ENCODE measurements around the gene PYDC1. TPM values are rescaled to one million over a fixed set of nuclear protein-coding genes. Genes with fewer than 3 reads are reported as not detected.
A peak's percentile ranks its signal among the peaks of the same experiment; 100 is the strongest.

PYDC1 gene
- total RNA-seq, 2 experiments from 2014 or later, result not detected

DNA sequence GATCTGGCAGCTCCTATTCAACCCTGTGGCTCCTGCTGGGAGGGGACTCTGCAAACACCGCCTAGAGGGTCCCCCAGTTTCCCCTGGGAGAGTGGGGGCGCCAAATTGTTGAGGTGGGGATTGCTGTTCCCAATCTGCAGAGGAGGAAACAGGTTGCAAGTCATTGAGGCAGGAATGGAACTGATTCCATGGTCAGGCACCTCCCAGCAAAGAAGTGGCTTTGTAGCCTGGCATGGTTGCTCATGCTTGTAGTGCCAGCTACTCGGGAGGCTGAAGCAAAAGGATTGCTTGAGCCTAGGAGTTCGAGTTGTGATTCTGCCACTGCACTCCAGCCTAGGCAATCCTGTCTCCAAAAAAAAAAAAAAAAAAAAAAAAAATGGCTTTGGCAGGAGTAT is 198 bp upstream of the PYDC1 start:
- ChIA-PET CTCF (interaction anchor here (0.8 to 1.2 kb wide), 3 partner anchors 74 to 165 kb away, joined by 3 to 5 read pairs (median 4); no protein-coding TSS in a partner anchor), POLR2A (no interaction called here)
- intact Hi-C loops (cut with micrococcal nuclease), result loop anchor here (5.0 kb wide), 1 partner anchor 50 kb away; no protein-coding TSS in a partner anchor
- Mint-ChIP-seq H3K4me3 (no peak overlapping the region), H3K4me1 (ENCODE audit: low read depth) (peaks cover 15% of the 10 kb centered on the region), H3K27me3 (peaks cover 50% of the 10 kb centered on the region), H3K36me3 (no peaks in the 10 kb centered on the region), H3K27ac (no peak overlapping the region), H3K9me3 (no peaks in the 10 kb centered on the region)
- no peak for DNase-seq

DNA sequence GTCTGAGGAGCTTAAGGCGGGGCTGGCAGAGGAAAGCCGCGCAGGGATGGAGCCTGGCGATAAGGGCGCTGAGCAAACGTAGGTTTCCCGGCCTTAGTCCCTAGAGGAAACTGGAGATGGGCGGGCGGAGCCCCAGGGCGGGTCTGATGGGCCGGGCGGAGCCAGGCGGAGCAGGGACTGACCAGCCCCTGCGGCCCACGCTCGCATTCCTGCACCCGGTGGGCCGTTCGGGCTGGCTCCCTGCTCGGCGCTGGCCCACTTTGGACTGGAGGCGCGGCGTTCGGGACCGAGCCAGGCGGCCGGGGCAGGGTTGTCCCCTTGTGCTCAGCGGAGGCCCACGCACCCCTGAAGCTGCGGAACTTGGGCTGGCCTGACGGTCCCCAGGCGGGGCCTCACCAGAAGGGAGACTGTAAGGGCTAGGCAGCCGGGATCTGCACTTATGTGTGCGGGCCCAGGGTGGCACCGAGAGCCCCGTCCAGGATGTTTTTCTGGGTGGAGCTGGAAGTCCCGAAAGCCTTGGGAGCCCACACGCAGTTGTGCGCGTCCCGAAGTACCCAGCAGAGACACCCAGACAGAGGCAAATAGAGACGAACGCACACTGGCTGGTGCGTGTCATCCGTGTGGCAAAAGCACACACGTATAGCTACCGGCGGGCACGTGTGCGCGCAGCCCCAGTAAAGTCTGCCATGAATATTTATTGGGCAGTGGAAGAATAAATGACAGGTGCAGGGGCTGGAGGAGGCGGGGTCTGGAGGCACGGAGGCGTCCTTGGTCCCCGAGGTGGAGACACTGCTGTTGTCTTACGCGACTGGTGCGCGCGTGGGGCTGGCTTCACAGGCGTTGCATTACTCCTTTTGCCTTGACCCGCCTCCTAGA is 1.4 kb downstream of the PYDC1 start:
- peak; percentile 32 for DNase-seq
- no peaks in the 10 kb centered on the region for H3K9me3 Mint-ChIP-seq
- H3K27me3 Mint-ChIP-seq, result peaks cover 44% of the 10 kb centered on the region
- H3K4me3 Mint-ChIP-seq, result peak overlapping the region; percentile 46
- no peaks in the 10 kb centered on the region for H3K36me3 Mint-ChIP-seq
- intact Hi-C loops (cut with micrococcal nuclease), result loop anchor here (5.0 kb wide), 1 partner anchor 52 kb away; no protein-coding TSS in a partner anchor
- POLR2A ChIA-PET, result interaction anchor here (1.2 kb wide), 1 partner anchor 36 kb away, joined by 3 read pairs; the partner anchor contains the start of gene FUS
- peaks cover 21% of the 10 kb centered on the region for H3K4me1 Mint-ChIP-seq (ENCODE audit: low read depth)
- H3K27ac Mint-ChIP-seq, result no peak overlapping the region
- CTCF ChIA-PET, result interaction anchor here (0.6 to 0.9 kb wide), 2 partner anchors 167 to 185 kb away, joined by 3 to 6 read pairs; no protein-coding TSS in a partner anchor

DNA sequence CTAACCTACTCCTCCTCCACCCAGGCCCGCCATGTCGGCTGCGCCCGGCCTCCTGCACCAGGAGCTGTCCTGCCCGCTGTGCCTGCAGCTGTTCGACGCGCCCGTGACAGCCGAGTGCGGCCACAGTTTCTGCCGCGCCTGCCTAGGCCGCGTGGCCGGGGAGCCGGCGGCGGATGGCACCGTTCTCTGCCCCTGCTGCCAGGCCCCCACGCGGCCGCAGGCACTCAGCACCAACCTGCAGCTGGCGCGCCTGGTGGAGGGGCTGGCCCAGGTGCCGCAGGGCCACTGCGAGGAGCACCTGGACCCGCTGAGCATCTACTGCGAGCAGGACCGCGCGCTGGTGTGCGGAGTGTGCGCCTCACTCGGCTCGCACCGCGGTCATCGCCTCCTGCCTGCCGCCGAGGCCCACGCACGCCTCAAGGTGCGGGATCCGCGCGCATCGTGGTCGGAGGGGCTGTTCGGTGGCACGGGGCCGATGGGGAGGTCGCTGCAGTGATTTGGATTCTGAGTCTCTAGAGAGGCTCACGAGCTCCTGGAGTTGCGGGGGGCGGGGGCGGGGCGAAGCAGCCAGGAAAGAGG is 2.1 kb downstream of the PYDC1 start:
- Mint-ChIP-seq H3K9me3 (no peaks in the 10 kb centered on the region), H3K36me3 (no peaks in the 10 kb centered on the region), H3K27me3 (peaks cover 44% of the 10 kb centered on the region), H3K4me1 (ENCODE audit: low read depth) (peaks cover 21% of the 10 kb centered on the region), H3K4me3 (peak overlapping the region; percentile 32), H3K27ac (no peak overlapping the region)
- ChIA-PET POLR2A (interaction anchor here (2.1 kb wide), 1 partner anchor 35 kb away, joined by 10 read pairs; the partner anchor contains the start of gene FUS), CTCF (interaction anchor here (0.6 kb wide), 1 partner anchor 185 kb away, joined by 3 read pairs; no protein-coding TSS in a partner anchor)
- DNase-seq, result no peak
- intact Hi-C loops (cut with micrococcal nuclease), result loop anchor here (5.0 kb wide), 1 partner anchor 53 kb away; no protein-coding TSS in a partner anchor

DNA sequence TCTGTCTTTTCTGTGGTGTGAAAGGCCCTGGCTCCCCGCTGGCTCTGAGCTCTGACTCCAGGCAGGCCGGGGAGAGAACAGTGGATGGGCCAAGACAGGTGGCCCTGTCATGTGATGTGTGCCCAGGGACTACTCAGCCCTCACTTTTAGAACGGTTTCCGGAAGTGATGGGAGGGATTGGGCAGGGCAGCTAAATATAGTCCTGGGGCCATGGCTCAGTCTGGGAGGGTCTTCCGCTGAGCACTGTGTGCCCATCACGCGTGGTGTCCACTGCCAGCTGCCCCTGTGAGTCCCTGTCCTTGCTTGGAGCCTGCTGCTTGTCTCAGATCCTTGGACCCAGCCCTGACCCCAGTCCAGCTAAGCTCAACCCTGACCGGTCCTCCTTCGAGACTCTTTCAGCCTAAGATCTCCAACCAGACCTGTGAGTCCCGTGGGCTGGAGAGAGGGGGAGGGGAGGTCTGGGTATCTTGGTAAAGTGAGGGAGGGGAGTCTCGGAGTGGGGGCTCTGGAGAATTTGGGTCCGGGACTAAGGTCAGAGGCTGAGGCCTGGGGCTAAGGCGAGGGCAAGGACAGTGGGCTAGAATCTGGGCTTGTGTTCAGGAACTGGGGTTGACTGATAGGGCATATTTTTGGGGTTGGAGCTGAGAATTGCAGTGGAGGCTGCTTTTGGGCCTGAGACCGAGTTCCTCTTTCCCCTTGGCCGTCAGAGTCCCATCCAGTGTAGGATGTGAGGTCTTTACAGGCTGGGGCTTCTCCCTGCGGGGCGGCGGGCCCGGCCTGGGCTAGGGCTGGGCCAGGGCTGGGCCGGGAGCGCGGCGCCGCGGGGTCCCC is 2.8 kb downstream of the PYDC1 start, which contains the start of gene TRIM72:
Gene TRIM72, plus strand, starts transcription at position 243 of the 831 bp plus-strand sequence. CDS start 620 bp downstream, outside the sequence.
- ChIA-PET CTCF (interaction anchor here (0.9 kb wide), 1 partner anchor 72 kb away, joined by 6 read pairs; no protein-coding TSS in a partner anchor), POLR2A (interaction anchor here (2.1 kb wide), 1 partner anchor 34 kb away, joined by 10 read pairs; the partner anchor contains the start of gene FUS)
- H3K4me3 Mint-ChIP-seq, result no peak within 1 kb of the TSS
- H3K27ac Mint-ChIP-seq, result no peak within 1 kb of the TSS
- peaks cover 21% of the 10 kb centered on the region for H3K4me1 Mint-ChIP-seq (ENCODE audit: low read depth)
- peaks cover 42% of the 10 kb centered on the region for H3K27me3 Mint-ChIP-seq
- H3K9me3 Mint-ChIP-seq, result no peaks in the 10 kb centered on the region
- no peaks in the 10 kb centered on the region for H3K36me3 Mint-ChIP-seq
- no peak for DNase-seq
- intact Hi-C loops (cut with micrococcal nuclease), result no loop called here

- Mint-ChIP-seq H3K27ac (no peak overlapping the region), H3K4me1 (ENCODE audit: low read depth) (peaks cover 21% of the 10 kb centered on the region), H3K36me3 (no peaks in the 10 kb centered on the region), H3K9me3 (no peaks in the 10 kb centered on the region), H3K4me3 (no peak overlapping the region), H3K27me3 (peaks cover 36% of the 10 kb centered on the region)
- POLR2A ChIA-PET, result interaction anchor here (2.1 kb wide), 1 partner anchor 33 kb away, joined by 10 read pairs; the partner anchor contains the start of gene FUS
- CTCF ChIA-PET, result interaction anchor here (0.6 to 0.9 kb wide), 2 partner anchors 12 to 71 kb away, joined by 3 to 6 read pairs; no protein-coding TSS in a partner anchor
- intact Hi-C loops (cut with micrococcal nuclease), result no loop called here
- DNase-seq, result no peak
Observed at GRCh38 chr16:31213342-31213741, 3.6 kb downstream of the PYDC1 start.

GRCh38 chr16:31206776-31207175 is 10.2 kb downstream of the PYDC1 start:
- Mint-ChIP-seq H3K27me3 (no peaks in the 10 kb centered on the region), H3K27ac (no peak overlapping the region), H3K4me1 (ENCODE audit: low read depth) (peaks cover 18% of the 10 kb centered on the region), H3K36me3 (no peaks in the 10 kb centered on the region), H3K4me3 (no peak overlapping the region), H3K9me3 (no peaks in the 10 kb centered on the region)
- CTCF ChIA-PET, result no interaction called here
- intact Hi-C loops (cut with micrococcal nuclease), result no loop called here
- POLR2A ChIA-PET, result no interaction called here
- no peak for DNase-seq

GRCh38 chr16:31204871-31205666 is 11.9 kb downstream of the PYDC1 start:
- peaks cover 4% of the 10 kb centered on the region for H3K36me3 Mint-ChIP-seq
- ChIA-PET POLR2A (no interaction called here), CTCF (interaction anchor here (0.6 to 0.7 kb wide), 2 partner anchors 12 to 57 kb away, joined by 3 read pairs; no protein-coding TSS in a partner anchor)
- no peak for DNase-seq
- H3K4me3 Mint-ChIP-seq, result no peak overlapping the region
- no peaks in the 10 kb centered on the region for H3K27me3 Mint-ChIP-seq
- intact Hi-C loops (cut with micrococcal nuclease), result loop anchor here (5.0 kb wide), 2 partner anchors 147 to 237 kb away; partner anchors contain the start of gene ZNF843
- H3K4me1 Mint-ChIP-seq (ENCODE audit: low read depth), result peaks cover 31% of the 10 kb centered on the region
- peak overlapping the region; percentile 42 for H3K27ac Mint-ChIP-seq
- H3K9me3 Mint-ChIP-seq, result no peaks in the 10 kb centered on the region

- Mint-ChIP-seq H3K27me3 (no peaks in the 10 kb centered on the region), H3K4me3 (peak within 1 kb of the TSS; percentile 78), H3K9me3 (no peaks in the 10 kb centered on the region), H3K36me3 (peaks cover 13% of the 10 kb centered on the region), H3K27ac (peak within 1 kb of the TSS; percentile 69), H3K4me1 (ENCODE audit: low read depth) (peaks cover 54% of the 10 kb centered on the region)
- ChIA-PET CTCF (interaction anchor here (1.1 to 4.1 kb wide), 4 partner anchors 61 to 240 kb away, joined by 4 to 28 read pairs (median 14); partner anchors contain the start of gene ZNF843), POLR2A (interaction anchor here (0.6 to 3.8 kb wide), 8 partner anchors 9 to 179 kb away, joined by 3 to 30 read pairs (median 5); partner anchors contain the start of gene FUS)
- intact Hi-C loops (cut with micrococcal nuclease), result loop anchor here (5.0 kb wide), 2 partner anchors 150 to 240 kb away; partner anchors contain the start of gene ZNF843
- DNase-seq, result peak; percentile 49
Observed at GRCh38 chr16:31202414-31203375, 14.2 kb downstream of the PYDC1 start, which contains the start of gene PYCARD. PYCARD (minus strand) TSS chr16:31202760; CDS start chr16:31202690, 70 bp downstream.

- ChIA-PET POLR2A (interaction anchor here (0.8 to 3.8 kb wide), 7 partner anchors 8 to 24 kb away, joined by 3 to 30 read pairs (median 6); partner anchors contain the start of gene FUS), CTCF (interaction anchor here (0.5 to 4.1 kb wide), 8 partner anchors 11 to 254 kb away, joined by 3 to 28 read pairs (median 4); partner anchors contain the start of gene ZNF843)
- H3K9me3 Mint-ChIP-seq, result no peaks in the 10 kb centered on the region
- H3K27me3 Mint-ChIP-seq, result no peaks in the 10 kb centered on the region
- DNase-seq, result peak; percentile 47
- peaks cover 57% of the 10 kb centered on the region for H3K4me1 Mint-ChIP-seq (ENCODE audit: low read depth)
- intact Hi-C loops (cut with micrococcal nuclease), result loop anchor here (5.0 kb wide), 2 partner anchors 151 to 241 kb away; partner anchors contain the start of gene ZNF843
- peaks cover 14% of the 10 kb centered on the region for H3K36me3 Mint-ChIP-seq
- peak overlapping the region; percentile 69 for H3K27ac Mint-ChIP-seq
- H3K4me3 Mint-ChIP-seq, result peak overlapping the region; percentile 78
Observed at GRCh38 chr16:31201582-31202413, 15.1 kb downstream of the PYDC1 start.
